ENCODE data around the gene HIP1R.
A peak's percentile ranks its signal among the peaks of the same experiment; 100 is the strongest.
"Not testable (repeated sequence)": the region's sequence is repeated elsewhere in the genome, so short reads cannot be mapped to it uniquely, and the experiment has no call there.

Gene HIP1R

GRCh38 chr12:122894193-122895121 is 59.2 kb downstream of the HIP1R start:
- no peak for DNase-seq (ENCODE audit: low read depth)

DNA sequence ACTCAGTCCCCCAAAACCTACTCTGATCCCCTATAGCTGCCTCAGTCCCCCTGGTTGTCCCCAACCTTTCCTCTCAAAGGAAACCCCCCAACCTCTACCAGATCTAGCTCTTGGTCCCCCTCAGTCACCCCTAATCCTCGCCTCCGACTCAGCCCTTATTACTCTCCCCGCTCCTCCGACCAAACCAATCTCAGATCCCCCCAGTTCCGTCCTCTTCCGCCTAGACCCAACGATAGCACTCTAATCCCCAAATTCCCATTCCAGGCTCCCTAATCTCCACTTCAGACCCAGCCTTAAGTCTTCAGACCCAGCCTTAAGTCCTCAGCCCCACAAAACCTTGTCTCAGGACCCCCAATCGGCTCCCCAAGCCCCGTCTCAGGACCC is 60.1 kb downstream of the HIP1R start:
- DNase-seq (ENCODE audit: low read depth): no peak

DNA sequence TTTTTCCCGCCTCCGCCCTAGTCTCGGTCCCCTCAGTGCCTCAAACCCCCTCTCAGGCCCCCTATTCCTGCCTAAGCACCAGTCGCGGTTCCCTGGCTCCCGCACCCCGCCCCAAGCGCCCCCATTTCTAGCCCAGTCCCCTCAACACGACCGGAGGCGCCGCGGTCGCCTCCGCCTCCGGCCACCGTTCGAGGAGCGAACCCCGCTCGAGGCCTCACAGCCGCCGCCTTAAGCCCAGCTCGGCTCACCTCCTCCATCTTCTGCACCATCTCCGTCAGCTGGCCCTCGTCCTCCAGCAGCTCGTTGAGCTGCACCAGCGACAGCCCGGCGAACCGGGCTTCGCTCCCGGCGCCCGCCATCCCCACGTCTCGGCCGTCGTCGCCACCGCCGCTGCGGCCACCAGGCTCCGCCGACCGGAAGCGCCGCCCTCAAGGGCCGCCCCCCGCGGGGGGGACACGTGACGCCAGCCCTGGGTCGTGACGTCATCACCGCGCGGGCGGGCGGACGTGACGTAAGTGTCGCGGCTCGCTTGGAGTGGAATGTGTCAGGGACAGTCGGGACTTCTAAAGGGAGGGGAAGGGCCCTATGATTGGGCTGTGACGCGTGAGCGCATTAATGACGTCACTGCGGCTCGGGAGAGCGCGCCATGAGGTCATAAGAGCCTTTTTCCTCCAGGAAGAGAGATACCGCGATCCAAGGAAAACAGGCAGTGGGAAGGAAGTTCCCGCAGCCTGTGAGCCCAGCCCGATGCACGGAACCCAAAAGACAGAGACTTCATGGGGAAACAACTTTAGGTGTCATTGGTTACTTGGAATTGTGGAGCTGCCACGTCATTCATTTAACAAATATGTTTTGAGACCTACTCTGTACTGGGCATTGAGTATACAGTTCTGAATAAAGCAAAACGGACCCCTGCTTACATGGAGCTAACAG is 60.7 kb downstream of the HIP1R start, which contains the start of gene VPS37B:
Gene VPS37B (minus strand): TSS at position 421 of the 933 bp plus-strand sequence. CDS start 62 bp downstream, at position 359.
- DNase-seq (ENCODE audit: low read depth): peak; percentile 63

- DNase-seq (ENCODE audit: low read depth): no peak
Measured at GRCh38 chr12:122896662-122897061, 61.4 kb downstream of the HIP1R start.

- no peak for DNase-seq (ENCODE audit: low read depth)
Measured at GRCh38 chr12:122899887-122900286, 64.6 kb downstream of the HIP1R start.

GRCh38 chr12:122902854-122903692 is 67.8 kb downstream of the HIP1R start:
- no peak for DNase-seq (ENCODE audit: low read depth)

GRCh38 chr12:122903693-122904034 is 68.4 kb downstream of the HIP1R start:
- DNase-seq (ENCODE audit: low read depth): no peak

GRCh38 chr12:122905258-122905657 is 70.0 kb downstream of the HIP1R start:
- DNase-seq (ENCODE audit: low read depth): not testable (repeated sequence)

DNA sequence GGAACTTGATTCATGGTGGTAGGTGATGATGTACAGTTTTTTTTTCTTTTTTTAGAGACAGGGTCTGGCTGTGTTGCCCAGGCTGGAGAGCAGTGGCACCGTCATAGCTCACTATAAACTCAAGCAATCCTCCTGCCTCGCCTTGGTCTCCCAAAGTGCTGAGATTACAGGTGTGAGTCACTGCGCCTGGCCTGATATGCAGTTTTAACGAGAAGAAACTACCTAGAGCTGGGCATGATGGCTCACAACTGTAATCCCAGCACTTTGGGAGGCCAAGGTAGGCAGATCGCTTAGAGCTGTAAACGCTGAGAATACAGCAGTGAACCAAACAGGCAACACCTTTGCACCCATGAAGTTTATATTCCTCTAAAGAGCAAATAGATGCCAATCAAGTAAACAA is 73.7 kb downstream of the HIP1R start:
- no peak for DNase-seq (ENCODE audit: low read depth)

DNA sequence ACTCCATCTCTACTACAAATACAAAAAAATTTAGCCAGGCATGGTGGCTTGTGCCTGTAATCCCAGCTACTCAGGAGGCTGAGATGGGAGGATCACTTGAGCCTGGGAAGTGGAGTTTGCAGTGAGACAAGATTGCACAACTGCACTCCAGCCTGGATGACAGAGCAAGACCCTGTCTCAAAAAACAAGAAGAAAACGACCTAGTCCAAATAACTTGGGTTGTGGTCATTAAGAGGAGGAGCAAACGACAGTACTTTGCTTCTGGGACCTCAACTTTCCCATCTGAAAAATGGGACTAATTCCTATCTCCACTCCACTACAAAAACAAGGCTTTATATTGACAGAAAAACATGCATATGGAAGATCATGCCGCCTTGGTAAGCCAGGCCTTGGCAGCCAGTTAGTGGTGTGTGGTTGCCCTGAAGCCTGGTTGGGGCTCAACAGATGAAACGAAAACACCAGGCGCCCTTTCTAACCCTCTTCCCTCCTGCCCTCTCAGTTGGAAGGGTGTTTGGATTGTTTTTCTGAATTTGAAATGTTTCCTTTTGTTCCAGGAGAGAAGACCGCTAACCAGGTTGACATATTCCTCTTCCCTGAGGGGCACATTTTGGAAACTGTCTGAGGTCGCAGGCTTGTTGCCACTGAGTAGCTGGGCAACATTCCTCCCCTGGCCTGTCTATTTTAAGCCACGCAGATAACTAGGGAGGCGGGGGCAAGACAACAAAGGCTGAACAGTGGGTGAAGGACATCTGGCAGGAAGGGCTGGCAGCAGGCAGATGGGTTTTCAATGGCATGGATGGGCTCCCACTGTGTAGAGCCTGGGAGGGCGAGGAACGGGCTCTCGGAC is 74.4 kb downstream of the HIP1R start:
- no peak for DNase-seq (ENCODE audit: low read depth)
